ENCODE measurements around the gene ROR2.

The ROR2 gene

GRCh38 chr9:91891915-91892314 is 58.1 kb downstream of the ROR2 start:
- no peak for ATAC-seq
- H3K9me3 Mint-ChIP-seq = no peaks in the 10 kb centered on the region
- no peak for DNase-seq
- H3K4me3 Mint-ChIP-seq = no peak overlapping the region
- no peak overlapping the region for H3K27ac Mint-ChIP-seq
- peaks cover 17% of the 10 kb centered on the region for H3K27me3 Mint-ChIP-seq
- H3K4me1 Mint-ChIP-seq = no peaks in the 10 kb centered on the region
- H3K36me3 Mint-ChIP-seq (ENCODE audit: low read depth) = no peaks in the 10 kb centered on the region

GRCh38 chr9:91890662-91891061 is 59.4 kb downstream of the ROR2 start:
- H3K4me1 Mint-ChIP-seq = no peaks in the 10 kb centered on the region
- no peak overlapping the region for H3K27ac Mint-ChIP-seq
- H3K27me3 Mint-ChIP-seq = peaks cover 13% of the 10 kb centered on the region
- no peak overlapping the region for H3K4me3 Mint-ChIP-seq
- no peak for ATAC-seq
- no peak for DNase-seq
- H3K9me3 Mint-ChIP-seq = no peaks in the 10 kb centered on the region
- H3K36me3 Mint-ChIP-seq (ENCODE audit: low read depth) = no peaks in the 10 kb centered on the region

- Mint-ChIP-seq H3K4me1 (no peaks in the 10 kb centered on the region), H3K36me3 (ENCODE audit: low read depth) (no peaks in the 10 kb centered on the region), H3K27ac (no peak overlapping the region), H3K4me3 (no peak overlapping the region), H3K27me3 (peaks cover 13% of the 10 kb centered on the region), H3K9me3 (no peaks in the 10 kb centered on the region)
- DNase-seq (no peak), ATAC-seq (no peak)
Measured at GRCh38 chr9:91889161-91889911, 60.7 kb downstream of the ROR2 start.

GRCh38 chr9:91886414-91887076 is 63.5 kb downstream of the ROR2 start:
- no peak overlapping the region for H3K27ac Mint-ChIP-seq
- ATAC-seq (no peak), DNase-seq (no peak)
- H3K36me3 Mint-ChIP-seq (ENCODE audit: low read depth) = no peaks in the 10 kb centered on the region
- no peaks in the 10 kb centered on the region for H3K4me1 Mint-ChIP-seq
- H3K27me3 Mint-ChIP-seq = peaks cover 12% of the 10 kb centered on the region
- H3K4me3 Mint-ChIP-seq = no peak overlapping the region
- H3K9me3 Mint-ChIP-seq = no peaks in the 10 kb centered on the region

GRCh38 chr9:91885746-91886413 is 64.1 kb downstream of the ROR2 start:
- H3K27me3 Mint-ChIP-seq = peaks cover 13% of the 10 kb centered on the region

GRCh38 chr9:91884696-91885687 is 65.0 kb downstream of the ROR2 start:
- DNase-seq = no peak
- no peak overlapping the region for H3K4me3 Mint-ChIP-seq

More at GRCh38 chr9:91885746-91886413, 64.1 kb downstream of the ROR2 start:
- no peaks in the 10 kb centered on the region for H3K4me1 Mint-ChIP-seq
- no peak overlapping the region for H3K4me3 Mint-ChIP-seq
- no peaks in the 10 kb centered on the region for H3K36me3 Mint-ChIP-seq (ENCODE audit: low read depth)
- DNase-seq = no peak
- ATAC-seq = no peak
- no peak overlapping the region for H3K27ac Mint-ChIP-seq
- no peaks in the 10 kb centered on the region for H3K9me3 Mint-ChIP-seq

GRCh38 chr9:91884153-91884552 is 65.9 kb downstream of the ROR2 start:
- no peaks in the 10 kb centered on the region for H3K4me1 Mint-ChIP-seq
- ATAC-seq (no peak), DNase-seq (no peak)
- H3K9me3 Mint-ChIP-seq = no peaks in the 10 kb centered on the region
- no peak overlapping the region for H3K4me3 Mint-ChIP-seq
- no peak overlapping the region for H3K27ac Mint-ChIP-seq
- H3K36me3 Mint-ChIP-seq (ENCODE audit: low read depth) = no peaks in the 10 kb centered on the region
- H3K27me3 Mint-ChIP-seq = peaks cover 13% of the 10 kb centered on the region

More at GRCh38 chr9:91884696-91885687, 65.0 kb downstream of the ROR2 start:
- no peaks in the 10 kb centered on the region for H3K36me3 Mint-ChIP-seq (ENCODE audit: low read depth)
- H3K27me3 Mint-ChIP-seq = peaks cover 13% of the 10 kb centered on the region
- ATAC-seq = no peak
- no peaks in the 10 kb centered on the region for H3K9me3 Mint-ChIP-seq
- H3K4me1 Mint-ChIP-seq = no peaks in the 10 kb centered on the region
- no peak overlapping the region for H3K27ac Mint-ChIP-seq

GRCh38 chr9:91883503-91883902 is 66.5 kb downstream of the ROR2 start:
- DNase-seq (no peak), ATAC-seq (no peak)
- Mint-ChIP-seq H3K9me3 (no peaks in the 10 kb centered on the region), H3K36me3 (ENCODE audit: low read depth) (no peaks in the 10 kb centered on the region), H3K27ac (no peak overlapping the region), H3K27me3 (peaks cover 10% of the 10 kb centered on the region), H3K4me3 (no peak overlapping the region), H3K4me1 (no peaks in the 10 kb centered on the region)

- no peak overlapping the region for H3K27ac Mint-ChIP-seq
- H3K27me3 Mint-ChIP-seq = peaks cover 4% of the 10 kb centered on the region
- H3K36me3 Mint-ChIP-seq (ENCODE audit: low read depth) = no peaks in the 10 kb centered on the region
- DNase-seq (no peak), ATAC-seq (no peak)
- no peaks in the 10 kb centered on the region for H3K9me3 Mint-ChIP-seq
- H3K4me1 Mint-ChIP-seq = no peaks in the 10 kb centered on the region
- H3K4me3 Mint-ChIP-seq = no peak overlapping the region
Measured at GRCh38 chr9:91882627-91883026, 67.4 kb downstream of the ROR2 start.

- ATAC-seq (no peak), DNase-seq (no peak)
- no peaks in the 10 kb centered on the region for H3K9me3 Mint-ChIP-seq
- H3K27ac Mint-ChIP-seq = no peak overlapping the region
- no peaks in the 10 kb centered on the region for H3K4me1 Mint-ChIP-seq
- no peaks in the 10 kb centered on the region for H3K36me3 Mint-ChIP-seq (ENCODE audit: low read depth)
- no peak overlapping the region for H3K4me3 Mint-ChIP-seq
- peaks cover 5% of the 10 kb centered on the region for H3K27me3 Mint-ChIP-seq
Measured at GRCh38 chr9:91880378-91880972, 69.6 kb downstream of the ROR2 start.

GRCh38 chr9:91879231-91879630 is 70.8 kb downstream of the ROR2 start:
- Mint-ChIP-seq H3K9me3 (no peaks in the 10 kb centered on the region), H3K27ac (no peak overlapping the region), H3K27me3 (peaks cover 6% of the 10 kb centered on the region), H3K36me3 (ENCODE audit: low read depth) (no peaks in the 10 kb centered on the region), H3K4me1 (no peaks in the 10 kb centered on the region), H3K4me3 (no peak overlapping the region)
- ATAC-seq (no peak), DNase-seq (no peak)

GRCh38 chr9:91873637-91874051 is 76.4 kb downstream of the ROR2 start:
- DNase-seq (no peak), ATAC-seq (no peak)
- Mint-ChIP-seq H3K4me3 (no peak overlapping the region), H3K4me1 (no peaks in the 10 kb centered on the region), H3K27ac (no peak overlapping the region), H3K27me3 (peaks cover 7% of the 10 kb centered on the region), H3K36me3 (ENCODE audit: low read depth) (no peaks in the 10 kb centered on the region), H3K9me3 (no peaks in the 10 kb centered on the region)

GRCh38 chr9:91868732-91869391 is 81.2 kb downstream of the ROR2 start:
- peaks cover 10% of the 10 kb centered on the region for H3K27me3 Mint-ChIP-seq
- H3K4me1 Mint-ChIP-seq = no peaks in the 10 kb centered on the region
- H3K9me3 Mint-ChIP-seq = no peaks in the 10 kb centered on the region
- no peaks in the 10 kb centered on the region for H3K36me3 Mint-ChIP-seq (ENCODE audit: low read depth)
- no peak overlapping the region for H3K27ac Mint-ChIP-seq
- no peak for ATAC-seq
- no peak overlapping the region for H3K4me3 Mint-ChIP-seq
- DNase-seq = no peak
